Measurements from ENCODE around the gene NADK2.
A peak's percentile ranks its signal among the peaks of the same experiment; 100 is the strongest.
"Not testable (repeated sequence)": the region's sequence is repeated elsewhere in the genome, so short reads cannot be mapped to it uniquely, and the experiment has no call there.

NADK2 gene

DNA sequence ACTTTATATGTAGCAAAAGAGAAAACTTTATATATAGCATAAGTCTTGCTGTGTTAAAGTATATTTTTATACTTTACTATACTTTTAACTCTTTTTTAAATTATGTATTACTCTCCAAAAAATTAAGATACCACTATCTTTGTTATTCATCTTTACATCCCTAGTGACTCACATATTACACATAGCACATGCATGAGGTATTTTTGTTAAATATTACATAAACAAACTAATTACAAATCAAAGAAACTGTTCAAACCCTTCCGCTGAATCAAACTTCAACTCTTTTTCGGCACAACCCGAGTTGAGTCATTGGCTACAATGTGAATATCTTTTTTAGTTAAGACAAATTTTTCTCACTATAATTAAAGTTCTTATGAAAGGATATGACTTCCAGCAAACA is 32.1 kb downstream of the NADK2 start:
- DNase-seq (ENCODE audit: low read depth in 2 of 2) = no peak

DNA sequence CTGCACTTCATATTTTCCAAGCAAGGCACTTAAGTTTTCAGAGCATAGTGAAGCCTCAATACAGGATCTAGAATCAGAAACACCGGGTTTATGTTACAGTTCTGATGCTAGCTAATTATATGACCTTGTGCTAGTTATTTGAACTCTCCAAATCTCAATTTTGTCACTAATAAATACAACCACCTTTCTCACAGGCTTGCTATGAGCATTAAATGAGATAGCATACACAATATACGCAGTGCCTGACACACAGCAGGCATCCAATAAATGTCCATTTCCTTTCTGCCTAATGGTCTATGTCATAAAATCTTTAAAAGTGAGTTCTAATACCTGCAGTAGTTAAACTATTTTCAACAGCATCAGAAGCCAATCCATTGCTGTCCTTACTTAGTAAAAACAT is 32.9 kb downstream of the NADK2 start:
- DNase-seq (ENCODE audit: low read depth in 2 of 2) = no peak

DNA sequence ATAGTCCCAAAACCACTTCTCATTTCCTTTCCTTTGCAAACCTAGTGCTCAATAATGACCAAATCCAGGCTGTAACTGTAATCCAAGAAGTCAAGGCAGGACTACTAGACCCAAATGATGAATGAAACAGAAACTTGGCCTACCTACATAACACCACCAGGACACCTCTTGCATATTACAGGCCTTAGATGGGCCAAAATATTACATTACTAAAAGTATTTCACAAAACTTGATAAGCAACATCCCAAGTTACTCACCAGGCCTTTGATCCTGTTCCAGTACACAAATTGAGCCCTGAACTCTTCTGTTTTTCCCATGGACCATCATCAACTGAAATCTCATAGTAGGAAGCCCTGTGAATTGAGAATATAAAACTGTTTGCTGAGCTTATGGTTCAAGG is 34.8 kb downstream of the NADK2 start:
- DNase-seq (ENCODE audit: low read depth in 2 of 2) = no peak

DNA sequence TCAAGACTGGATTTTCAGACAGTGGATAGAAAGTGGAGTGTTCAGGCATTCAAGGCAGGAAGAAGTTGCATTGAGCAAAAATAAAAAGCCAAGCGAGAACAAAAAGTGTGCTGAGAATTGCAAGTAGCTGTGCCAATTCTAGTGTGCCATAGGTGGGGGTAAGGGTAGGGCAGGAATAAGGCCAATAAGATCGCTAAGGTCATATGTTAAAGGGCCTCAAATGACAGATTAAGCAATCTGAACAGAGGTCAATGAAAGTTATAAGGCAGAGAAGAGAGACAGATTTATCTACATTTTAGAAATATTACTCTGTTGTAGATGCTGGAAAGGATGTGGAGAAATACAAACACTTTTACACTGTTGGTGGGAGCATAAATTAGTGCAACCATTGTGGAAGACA is 36.4 kb downstream of the NADK2 start:
- DNase-seq (ENCODE audit: low read depth in 2 of 2) = no peak

DNA sequence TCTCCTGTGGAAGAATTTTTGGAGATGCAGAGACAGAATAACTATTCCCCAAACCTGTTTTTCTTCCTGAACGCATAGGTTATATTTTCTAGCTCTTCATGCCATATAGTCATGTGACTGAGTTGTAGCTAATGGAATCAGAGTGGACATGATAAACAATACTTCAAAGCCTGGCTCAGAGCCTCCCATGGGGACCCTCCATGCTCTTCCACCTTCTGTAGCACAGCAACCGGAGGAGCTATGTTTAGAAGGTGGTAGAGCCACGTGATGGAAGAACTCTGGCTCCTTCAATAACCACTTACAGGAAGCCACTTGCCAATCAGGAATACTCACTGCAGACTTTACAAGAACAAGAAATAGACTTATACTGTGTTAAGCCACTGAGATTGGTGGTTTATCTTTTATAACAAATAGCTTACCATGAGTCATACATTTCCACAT is 39.2 kb downstream of the NADK2 start:
- peak in 1 of 2 experiments; percentile 14 for DNase-seq (ENCODE audit: low read depth in 2 of 2)

DNA sequence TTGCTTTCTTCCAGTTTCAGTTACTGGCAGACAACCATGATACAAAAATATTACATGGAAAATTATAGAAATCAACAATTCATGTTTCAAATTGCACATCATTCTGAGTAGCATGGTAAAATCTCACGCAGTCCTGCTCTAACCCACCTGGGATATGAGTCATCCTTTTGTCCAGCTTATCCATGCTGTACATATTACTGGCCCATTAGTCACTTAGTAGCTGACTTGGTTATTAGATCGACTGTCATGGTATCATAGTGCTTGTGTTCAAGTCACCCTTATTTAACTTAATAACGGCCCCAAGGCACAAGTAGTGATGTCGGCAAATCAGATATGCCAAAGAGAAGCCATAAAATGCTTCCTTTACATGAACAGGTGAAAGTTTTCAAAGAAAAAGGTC is 41.2 kb downstream of the NADK2 start:
- no peak for DNase-seq (ENCODE audit: low read depth in 2 of 2)

DNA sequence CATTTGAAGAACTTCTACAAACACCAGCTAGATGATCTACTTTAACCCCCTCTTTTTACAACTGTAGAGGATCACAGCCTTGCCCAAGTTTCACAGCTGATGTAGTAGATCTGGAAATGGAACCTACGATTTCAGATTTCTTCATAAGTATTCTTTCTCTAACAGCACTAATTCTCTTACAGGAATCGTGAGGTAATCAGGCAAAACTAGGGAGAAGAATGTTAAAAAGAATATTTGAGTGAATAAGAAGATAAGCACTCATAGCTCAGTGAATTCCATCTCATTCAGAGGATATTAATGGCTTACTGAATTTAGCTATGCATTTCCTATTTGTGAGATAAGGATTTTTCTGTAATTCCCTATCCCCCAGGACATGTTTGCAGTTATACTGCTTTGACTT is 42.1 kb downstream of the NADK2 start:
- peak in 1 of 2 experiments; percentile 4 for DNase-seq (ENCODE audit: low read depth in 2 of 2)

DNA sequence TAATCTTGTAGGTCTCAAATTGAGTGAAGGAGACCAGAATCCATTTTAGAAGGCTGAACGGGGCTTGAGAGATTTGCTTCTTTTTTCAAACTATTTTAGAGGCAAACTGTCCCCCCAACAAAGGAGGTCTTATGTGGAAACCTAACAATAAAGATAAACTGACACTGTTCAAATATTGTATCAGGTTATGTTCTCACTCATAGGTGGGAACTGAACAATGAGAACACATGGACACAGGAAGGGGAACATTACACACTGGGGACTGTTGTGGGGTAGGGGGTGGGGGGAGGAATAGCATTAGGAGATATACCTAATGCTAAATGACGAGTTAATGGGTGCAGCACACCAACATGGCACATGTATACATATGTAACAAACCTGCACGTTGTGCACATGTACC is 42.9 kb downstream of the NADK2 start:
- not testable (repeated sequence) for DNase-seq (ENCODE audit: low read depth in 2 of 2)

DNA sequence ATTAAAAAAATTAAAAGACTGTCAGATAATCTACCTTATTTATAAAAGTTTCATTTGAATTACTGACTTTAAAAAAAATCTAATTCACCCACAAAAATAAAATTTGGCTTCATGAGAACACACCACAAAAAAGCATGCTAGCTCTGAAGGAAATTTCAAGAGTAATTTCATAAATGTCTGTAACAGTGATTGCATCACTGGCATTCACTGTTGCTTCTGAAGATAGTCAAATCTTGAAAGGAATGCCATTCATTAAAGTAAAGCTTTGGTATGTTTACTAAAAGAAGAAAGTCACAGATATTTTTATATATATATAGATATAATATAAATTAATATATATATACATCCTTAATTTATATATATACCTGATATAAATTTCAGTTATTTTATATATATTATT is 43.4 kb downstream of the NADK2 start:
- DNase-seq (ENCODE audit: low read depth in 2 of 2) = no peak

DNA sequence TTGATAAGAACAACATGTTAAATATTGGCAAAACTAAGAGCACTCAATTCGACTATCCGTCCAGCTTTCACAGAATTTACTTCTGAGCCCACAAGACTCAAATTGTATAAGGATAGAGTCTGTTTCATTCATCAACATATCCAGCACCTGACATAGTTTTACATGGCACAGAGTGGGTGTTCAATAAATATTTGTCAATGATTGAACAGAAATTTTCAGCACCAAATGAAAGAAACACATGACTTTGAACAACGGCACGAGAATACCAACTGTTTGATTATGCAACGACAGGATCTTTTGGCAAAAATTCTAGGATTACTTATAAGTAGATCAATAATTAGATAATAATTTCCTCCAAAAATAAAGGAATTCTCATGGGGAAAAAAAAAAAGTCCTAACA is 48.0 kb downstream of the NADK2 start:
- DNase-seq (ENCODE audit: low read depth in 2 of 2) = no peak

DNA sequence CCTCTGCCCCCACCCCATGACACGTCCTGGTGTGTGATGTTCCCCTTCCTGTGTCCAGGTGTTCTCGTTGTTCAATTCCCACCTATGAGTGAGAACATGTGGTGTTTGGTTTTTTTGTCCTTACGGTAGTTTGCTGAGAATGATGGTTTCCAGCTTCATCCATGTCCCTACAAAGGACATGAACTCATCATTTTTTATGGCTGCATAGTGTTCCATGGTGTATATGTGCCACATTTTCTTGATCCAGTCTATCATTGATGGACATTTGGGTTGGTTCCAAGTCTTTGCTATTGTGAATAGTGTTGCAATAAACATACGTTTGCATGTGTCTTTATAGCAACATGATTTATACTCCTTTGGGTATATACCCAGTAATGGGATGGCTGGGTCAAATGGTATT is 57.3 kb downstream of the NADK2 start:
- not testable (repeated sequence) for DNase-seq (ENCODE audit: low read depth in 2 of 2)

DNA sequence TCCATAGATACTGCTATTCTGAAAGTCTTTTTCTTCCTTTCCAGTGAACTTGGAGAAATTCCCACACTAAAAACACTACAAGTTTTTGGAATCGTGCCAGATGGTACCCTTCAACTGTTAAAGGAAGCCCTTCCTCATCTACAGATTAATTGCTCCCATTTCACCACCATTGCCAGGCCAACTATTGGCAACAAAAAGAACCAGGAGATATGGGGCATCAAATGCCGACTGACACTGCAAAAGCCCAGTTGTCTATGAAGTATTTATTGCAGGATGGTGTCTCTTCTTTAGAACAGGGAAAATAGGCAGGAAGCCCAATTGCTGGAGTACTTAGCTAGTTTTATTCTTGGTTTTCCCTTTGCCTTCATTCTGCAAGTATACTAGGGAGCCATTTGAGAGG is 60.0 kb downstream of the NADK2 start:
- DNase-seq (ENCODE audit: low read depth in 2 of 2) = no peak

DNA sequence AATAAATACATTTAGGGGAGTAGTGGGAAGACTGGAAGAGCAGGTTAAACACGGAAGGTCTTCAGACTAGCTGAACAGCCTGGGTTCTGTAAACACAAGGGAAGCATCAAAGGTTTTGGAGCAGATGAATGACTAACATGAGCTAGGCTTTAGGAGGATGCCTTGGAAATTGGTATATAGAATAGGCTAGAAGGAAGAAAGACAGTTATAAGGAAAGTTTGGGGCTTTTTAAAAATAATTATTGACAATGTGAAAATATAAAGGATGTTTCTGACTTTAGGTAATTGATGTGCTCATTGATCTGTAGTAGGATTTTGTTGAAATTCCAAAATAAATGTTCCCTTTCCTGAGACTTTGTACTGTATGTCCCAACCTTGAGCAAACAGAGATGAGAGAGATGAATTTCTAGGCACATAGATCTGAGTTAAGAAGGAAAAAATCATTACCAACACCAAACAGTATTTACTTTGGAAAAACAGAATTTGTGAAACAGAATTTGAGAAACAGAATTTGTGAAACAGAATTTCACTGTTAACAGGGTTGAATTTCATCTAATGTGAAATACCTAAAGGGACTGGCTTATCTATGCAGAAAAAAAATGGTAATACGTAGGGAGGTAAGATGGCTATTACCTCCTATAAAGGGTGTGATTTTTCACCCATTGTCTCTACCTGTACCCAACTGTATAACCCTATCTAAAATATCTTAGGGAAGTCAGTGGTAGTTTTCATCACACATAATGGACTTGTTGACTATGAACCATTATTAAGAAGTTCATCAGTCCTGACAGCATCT is 61.0 kb downstream of the NADK2 start:
- no peak for DNase-seq (ENCODE audit: low read depth in 2 of 2)

DNA sequence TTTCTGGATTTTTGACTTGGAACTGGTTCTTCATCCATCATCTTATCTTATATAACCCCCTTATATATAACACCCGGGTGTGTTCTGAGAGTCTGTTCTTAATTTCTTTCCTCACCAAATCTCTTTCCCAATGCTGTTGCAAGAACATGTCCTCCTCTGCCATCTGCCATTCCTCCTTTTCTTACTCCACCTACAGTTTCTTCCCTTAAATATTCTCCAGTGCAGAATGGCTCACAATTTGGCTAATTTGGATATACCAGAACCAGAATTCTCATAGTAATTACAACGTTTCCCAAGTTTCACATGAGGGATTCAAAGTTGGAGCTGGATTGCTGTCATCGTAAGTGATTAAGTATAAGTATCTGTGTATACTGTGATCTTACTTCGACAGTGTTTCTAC is 61.8 kb downstream of the NADK2 start:
- DNase-seq (ENCODE audit: low read depth in 2 of 2) = no peak

DNA sequence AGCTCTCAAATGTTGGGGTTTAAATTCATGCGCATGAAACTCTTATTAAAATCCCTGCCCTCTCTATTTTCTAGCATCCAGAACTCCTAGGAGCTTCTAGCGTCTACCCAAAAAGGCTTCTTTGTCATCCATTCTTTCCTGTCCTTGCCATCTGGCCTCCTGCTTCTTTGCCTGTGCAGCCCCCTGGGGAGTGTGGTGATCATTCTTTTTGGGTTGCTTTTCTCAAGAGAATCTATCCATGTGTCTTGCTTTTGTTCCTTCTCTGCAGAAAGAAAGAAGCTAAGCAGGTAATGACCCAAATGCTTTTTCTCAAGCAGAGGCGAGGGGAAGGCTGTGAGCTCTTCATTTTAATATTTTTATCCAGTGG is 63.2 kb downstream of the NADK2 start:
- DNase-seq (ENCODE audit: low read depth in 2 of 2) = no peak

DNA sequence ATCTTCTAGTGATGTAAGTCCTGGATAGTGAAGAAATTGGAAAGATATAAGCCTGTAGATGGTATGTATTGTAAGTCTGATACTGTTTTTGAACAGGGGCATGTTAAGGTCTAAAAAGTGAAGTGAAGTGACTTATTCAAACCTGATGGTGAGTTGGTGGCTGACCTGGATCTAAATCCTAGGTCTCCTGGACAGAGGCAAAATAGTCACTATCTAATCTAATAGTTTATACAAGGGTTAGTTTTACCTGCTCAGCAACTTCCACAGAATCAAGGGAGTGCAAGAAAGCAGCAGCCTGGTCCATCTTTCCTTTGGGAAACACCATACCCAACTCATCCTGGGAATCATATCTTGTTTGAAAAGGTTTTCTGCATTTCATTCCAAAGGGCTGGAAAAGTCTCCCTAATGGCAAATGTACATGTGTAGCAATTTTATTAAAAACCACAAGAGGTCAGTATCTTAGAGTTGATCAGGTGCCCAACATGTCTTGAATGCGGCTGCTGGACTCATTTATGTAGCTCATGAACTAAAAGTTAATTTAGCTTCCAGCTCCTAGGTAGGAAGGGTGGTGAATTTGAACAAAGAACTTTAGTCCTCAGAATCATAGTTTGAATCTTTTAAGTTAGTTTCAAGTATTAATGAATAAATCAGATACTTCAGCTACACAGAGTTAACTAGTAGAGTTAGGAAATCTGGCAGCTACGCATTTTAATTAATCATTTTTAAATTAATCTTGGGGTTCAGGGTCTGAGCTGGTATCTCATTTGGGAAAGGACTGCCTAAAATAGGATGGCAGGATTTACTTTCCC is 63.8 kb downstream of the NADK2 start:
- DNase-seq (ENCODE audit: low read depth in 2 of 2) = no peak

DNA sequence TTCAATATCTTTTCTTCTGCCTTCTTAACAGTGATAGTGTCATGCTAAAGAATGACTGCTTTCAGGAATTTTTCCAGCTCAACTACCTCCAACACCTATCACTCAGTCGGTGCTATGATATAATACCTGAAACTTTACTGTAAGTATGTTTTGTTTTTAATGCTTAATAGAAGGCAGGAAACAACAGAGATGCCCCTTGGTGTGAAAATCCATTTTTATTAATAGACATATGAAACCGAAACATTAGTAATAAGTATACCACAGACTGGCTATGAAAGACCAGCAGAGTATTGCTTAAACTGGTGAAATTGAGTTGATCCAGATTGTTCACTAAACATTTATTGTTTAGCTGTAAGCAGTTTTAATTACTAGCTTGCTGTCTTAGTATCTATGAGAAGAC is 64.6 kb downstream of the NADK2 start:
- no peak for DNase-seq (ENCODE audit: low read depth in 2 of 2)

DNA sequence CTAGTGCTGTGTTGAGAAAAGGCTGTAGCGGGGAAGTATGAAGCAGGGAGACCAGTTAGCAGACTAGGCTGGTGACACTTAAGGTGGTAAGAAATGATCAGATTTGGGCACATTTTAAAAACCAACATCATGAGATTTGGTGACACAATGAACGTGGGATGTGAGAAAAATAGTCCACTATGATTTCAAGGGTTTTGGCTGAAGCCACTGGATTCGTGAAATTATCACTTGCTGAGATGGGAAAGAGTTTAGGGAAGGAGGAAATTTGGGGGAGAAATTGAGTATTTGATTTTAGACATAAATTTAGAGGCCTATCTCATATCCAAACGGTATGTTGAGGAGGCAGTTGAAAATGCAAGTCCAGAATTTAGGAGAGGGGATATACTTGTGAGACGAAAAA is 66.7 kb downstream of the NADK2 start:
- no peak for DNase-seq (ENCODE audit: low read depth in 2 of 2)

DNA sequence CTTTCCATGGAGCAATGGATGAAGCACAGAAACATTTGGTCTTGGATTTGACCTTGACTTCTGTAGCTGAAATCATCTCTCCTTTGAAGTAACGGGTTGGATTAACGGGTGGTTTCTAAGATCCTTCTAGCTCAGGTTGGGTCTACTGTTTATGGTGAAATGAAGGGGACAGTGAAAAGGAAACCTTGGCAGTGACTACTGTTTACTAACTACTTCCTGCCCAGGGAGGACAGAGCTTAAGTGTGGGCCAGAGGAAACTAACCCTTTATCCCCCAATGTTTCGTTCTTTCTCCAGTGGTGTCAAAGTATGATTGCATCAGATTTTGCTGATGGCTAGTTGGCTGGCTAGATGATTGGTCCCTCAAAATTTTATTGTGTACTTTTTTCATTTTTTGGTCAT is 67.6 kb downstream of the NADK2 start:
- DNase-seq (ENCODE audit: low read depth in 2 of 2) = no peak

DNA sequence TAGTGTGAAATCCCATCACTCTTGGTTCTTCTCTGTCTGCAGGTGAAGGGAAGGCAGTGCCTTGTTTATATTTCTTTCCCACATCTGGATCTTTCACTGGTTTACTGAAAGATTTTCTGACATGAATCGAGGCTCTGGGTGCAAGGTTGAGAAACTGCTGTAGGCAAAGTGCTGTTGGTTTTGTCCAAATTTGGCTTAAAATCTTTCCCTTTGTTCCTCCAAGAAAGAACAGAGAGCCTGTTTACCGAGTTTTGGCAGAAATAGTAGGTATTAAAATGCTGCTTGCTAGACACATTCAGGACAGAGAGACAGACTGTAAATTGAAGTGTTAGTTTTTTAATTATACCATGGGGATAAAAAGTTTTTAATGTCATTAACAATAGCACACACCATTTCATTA is 68.3 kb downstream of the NADK2 start:
- no peak for DNase-seq (ENCODE audit: low read depth in 2 of 2)

DNA sequence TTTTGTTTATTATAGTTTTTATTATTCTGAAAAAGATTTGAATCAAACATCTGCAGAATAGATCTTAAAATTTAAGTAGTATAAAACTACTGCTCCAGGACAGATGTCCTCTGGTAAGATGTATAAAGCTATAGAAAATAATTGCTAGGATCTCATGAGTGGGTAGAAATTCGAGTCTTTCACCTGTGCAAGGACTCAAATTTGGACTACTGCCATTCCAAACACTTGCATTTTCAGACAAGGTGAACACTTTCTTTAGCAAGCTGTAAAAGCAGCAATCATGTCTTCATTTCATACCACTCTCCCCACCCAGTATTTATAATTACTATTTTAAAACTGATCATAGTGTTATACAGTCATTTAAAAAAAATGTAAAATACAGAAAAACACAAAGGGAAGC is 69.1 kb downstream of the NADK2 start:
- DNase-seq (ENCODE audit: low read depth in 2 of 2) = no peak

DNA sequence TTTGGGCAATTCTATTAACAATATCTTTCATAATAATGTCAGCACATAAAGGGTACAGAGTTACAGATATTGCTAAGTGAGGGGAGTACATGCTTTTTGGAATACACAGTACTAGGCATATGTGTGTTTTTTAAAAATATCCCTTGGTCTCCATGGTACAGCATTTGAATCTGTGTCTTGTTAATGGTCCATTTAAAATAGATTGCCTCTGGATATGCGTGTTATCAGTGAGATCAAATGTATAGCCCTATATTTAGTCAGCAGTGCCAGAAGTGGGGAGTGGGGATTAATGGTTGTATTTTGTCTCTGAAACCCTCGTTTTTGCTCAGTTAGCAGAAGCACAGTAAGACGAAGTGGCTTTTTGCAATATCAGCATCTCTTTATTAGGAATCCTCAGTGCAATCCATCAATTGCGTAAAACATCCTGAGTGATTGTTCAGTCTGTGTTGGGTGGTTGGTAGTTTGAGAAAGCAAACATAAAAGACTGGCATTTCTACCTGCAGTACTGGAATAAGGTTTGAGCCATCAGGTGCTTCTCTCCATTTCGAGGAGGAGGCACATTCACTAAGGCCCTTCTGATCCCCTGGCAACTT is 70.8 kb downstream of the NADK2 start:
- no peak for DNase-seq (ENCODE audit: low read depth in 2 of 2)

DNA sequence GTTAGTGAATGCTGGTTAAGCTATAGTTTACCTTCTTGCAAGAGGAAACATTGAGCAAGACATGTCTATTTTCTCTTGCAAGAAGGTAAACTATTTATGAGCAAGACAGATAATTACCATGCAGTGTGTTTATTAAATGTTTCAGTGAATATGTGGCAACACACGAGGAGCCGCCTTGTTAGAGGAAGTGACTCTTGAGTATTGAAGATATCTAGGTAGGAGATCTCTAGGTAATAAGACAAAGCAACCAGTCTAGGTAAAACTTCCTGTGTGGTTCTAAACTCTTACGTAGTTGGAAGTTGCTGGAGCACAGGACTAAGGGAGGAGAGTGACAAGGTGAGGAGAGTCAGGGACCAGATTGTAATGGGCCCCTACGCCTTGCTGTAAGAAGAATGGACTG is 73.0 kb downstream of the NADK2 start:
- DNase-seq (ENCODE audit: low read depth in 2 of 2) = no peak

All from fibroblast of skin of left quadriceps (primary cell).